Measurements from ENCODE around the gene VWA8. TPM values are rescaled to one million over a fixed set of nuclear protein-coding genes. Genes with fewer than 3 reads are reported as not detected.

VWA8 gene
- polyA plus RNA-seq, 3 donors: 2.0 to 4.4 (median 3.4) TPM

DNA sequence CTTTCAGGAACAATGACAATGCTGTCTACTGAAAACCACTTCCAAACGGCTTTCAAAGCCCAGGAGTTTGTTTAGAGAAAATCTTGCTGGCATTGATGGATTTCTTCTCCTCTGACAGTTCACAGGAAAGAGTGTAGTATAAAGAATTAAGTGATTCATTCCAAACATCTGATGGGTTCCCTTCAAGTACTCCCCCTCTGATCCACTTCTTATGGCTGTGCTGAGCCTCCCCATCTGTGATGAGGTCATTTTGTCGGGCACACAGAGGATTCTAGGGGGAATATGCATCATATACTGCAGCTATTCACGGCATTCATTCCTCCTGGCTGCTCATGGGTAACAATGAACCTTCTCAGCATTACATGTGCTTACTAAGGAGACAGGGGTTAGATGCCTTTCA is 395.7 kb downstream of the VWA8 start:
- H3K4me1 ChIP-seq (ENCODE audit: control insufficient read depth in 1 of 2, insufficient read depth in 2 of 2, low read length in 2 of 2): no peaks in the 10 kb centered on the region
- H3K27me3 ChIP-seq (ENCODE audit: control insufficient read depth in 2 of 2, insufficient read depth in 2 of 2, low read length in 2 of 2): no peaks in the 10 kb centered on the region
- H3K4me2 ChIP-seq (replicated peaks; ENCODE audit: extremely low read depth, low read length, poor library complexity, severe bottlenecking): no peak overlapping the region
- Mint-ChIP-seq H3K27ac (no peak overlapping the region), H3K36me3 (peaks cover 13% of the 10 kb centered on the region in 2 donors), H3K27me3 (ENCODE audit: low read depth in 3 of 3) (no peaks in the 10 kb centered on the region), H3K4me1 (peaks cover 8% of the 10 kb centered on the region), H3K9me3 (no peaks in the 10 kb centered on the region), H3K4me3 (no peak overlapping the region)
- TF ChIP-seq, protein P1, sequence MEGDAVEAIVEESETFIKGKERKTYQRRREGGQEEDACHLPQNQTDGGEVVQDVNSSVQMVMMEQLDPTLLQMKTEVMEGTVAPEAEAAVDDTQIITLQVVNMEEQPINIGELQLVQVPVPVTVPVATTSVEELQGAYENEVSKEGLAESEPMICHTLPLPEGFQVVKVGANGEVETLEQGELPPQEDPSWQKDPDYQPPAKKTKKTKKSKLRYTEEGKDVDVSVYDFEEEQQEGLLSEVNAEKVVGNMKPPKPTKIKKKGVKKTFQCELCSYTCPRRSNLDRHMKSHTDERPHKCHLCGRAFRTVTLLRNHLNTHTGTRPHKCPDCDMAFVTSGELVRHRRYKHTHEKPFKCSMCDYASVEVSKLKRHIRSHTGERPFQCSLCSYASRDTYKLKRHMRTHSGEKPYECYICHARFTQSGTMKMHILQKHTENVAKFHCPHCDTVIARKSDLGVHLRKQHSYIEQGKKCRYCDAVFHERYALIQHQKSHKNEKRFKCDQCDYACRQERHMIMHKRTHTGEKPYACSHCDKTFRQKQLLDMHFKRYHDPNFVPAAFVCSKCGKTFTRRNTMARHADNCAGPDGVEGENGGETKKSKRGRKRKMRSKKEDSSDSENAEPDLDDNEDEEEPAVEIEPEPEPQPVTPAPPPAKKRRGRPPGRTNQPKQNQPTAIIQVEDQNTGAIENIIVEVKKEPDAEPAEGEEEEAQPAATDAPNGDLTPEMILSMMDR (IDR thresholded peaks at IDR 0.05): no peak
- H3K27ac ChIP-seq (ENCODE audit: low read depth in 1 of 2, low read length in 2 of 2): no peak overlapping the region
- H3K9me3 ChIP-seq (replicated peaks in 1 of 2; ENCODE audit: control insufficient read depth in 1 of 2, insufficient read depth in 1 of 2, low read length in 2 of 2): no peaks in the 10 kb centered on the region
- no peak overlapping the region for H3K4me3 ChIP-seq (replicated peaks in 1 of 3; ENCODE audit: low read depth in 2 of 3, low read length in 3 of 3)
- DNase-seq: no peak
- no peak overlapping the region for H3K9ac ChIP-seq (ENCODE audit: insufficient read depth, low read length, poor library complexity, severe bottlenecking)
- no peaks in the 10 kb centered on the region for H3K79me2 ChIP-seq (ENCODE audit: insufficient read depth, low read length)
- intact Hi-C loops (cut with micrococcal nuclease): no loop called here
- H4K20me1 ChIP-seq (ENCODE audit: insufficient read depth, low read length): no peaks in the 10 kb centered on the region
- WGBS (ENCODE audit: insufficient coverage): no CpG with 5 or more reads among the region's 3 CpGs
- H3K36me3 ChIP-seq (replicated peaks in 1 of 2; ENCODE audit: control insufficient read depth in 1 of 2, insufficient read depth in 2 of 2, low read length in 2 of 2): peaks cover 0 to 2% of the 10 kb centered on the region in 2 donors
- H2AFZ ChIP-seq (ENCODE audit: insufficient read depth, low read depth, low read length, poor library complexity, severe bottlenecking): no peak overlapping the region

DNA sequence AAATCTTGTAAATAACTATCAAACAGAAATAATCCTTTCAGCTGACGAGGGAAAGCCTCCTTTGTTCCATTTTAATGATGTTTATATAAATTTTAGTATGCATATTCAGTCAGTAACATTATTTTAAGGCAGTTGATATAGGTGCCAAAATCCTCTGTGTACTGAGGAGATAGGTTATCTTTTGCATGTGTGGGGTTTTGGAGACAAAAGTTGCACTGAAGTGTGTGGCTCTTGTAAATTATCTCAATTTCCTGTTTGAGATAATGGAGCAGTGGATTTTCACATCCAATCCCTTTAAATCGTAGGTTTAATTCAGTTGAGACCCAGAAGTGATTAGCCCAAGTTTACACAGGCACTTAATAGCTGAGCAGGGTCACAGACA is 396.9 kb downstream of the VWA8 start:
- H3K9me3 Mint-ChIP-seq: no peaks in the 10 kb centered on the region
- peaks cover 8% of the 10 kb centered on the region for H3K4me1 Mint-ChIP-seq
- no peak for DNase-seq
- Histone ChIP-seq H3K9me3 (replicated peaks in 1 of 2; ENCODE audit: control insufficient read depth in 1 of 2, insufficient read depth in 1 of 2, low read length in 2 of 2) (no peaks in the 10 kb centered on the region), H3K4me3 (replicated peaks in 1 of 3; ENCODE audit: low read depth in 2 of 3, low read length in 3 of 3) (no peak overlapping the region), H3K4me1 (ENCODE audit: control insufficient read depth in 1 of 2, insufficient read depth in 2 of 2, low read length in 2 of 2) (no peaks in the 10 kb centered on the region), H3K27ac (ENCODE audit: low read depth in 1 of 2, low read length in 2 of 2) (no peak overlapping the region), H3K27me3 (ENCODE audit: control insufficient read depth in 2 of 2, insufficient read depth in 2 of 2, low read length in 2 of 2) (no peaks in the 10 kb centered on the region), H3K9ac (ENCODE audit: insufficient read depth, low read length, poor library complexity, severe bottlenecking) (no peak overlapping the region), H3K79me2 (ENCODE audit: insufficient read depth, low read length) (no peaks in the 10 kb centered on the region), H4K20me1 (ENCODE audit: insufficient read depth, low read length) (no peaks in the 10 kb centered on the region), H2AFZ (ENCODE audit: insufficient read depth, low read depth, low read length, poor library complexity, severe bottlenecking) (no peak overlapping the region), H3K4me2 (replicated peaks; ENCODE audit: extremely low read depth, low read length, poor library complexity, severe bottlenecking) (no peak overlapping the region), H3K36me3 (replicated peaks in 1 of 2; ENCODE audit: control insufficient read depth in 1 of 2, insufficient read depth in 2 of 2, low read length in 2 of 2) (peaks cover 0 to 2% of the 10 kb centered on the region in 2 donors)
- no peak overlapping the region for H3K4me3 Mint-ChIP-seq
- WGBS (ENCODE audit: insufficient coverage): no CpG with 5 or more reads among the region's 2 CpGs
- H3K27me3 Mint-ChIP-seq (ENCODE audit: low read depth in 3 of 3): no peaks in the 10 kb centered on the region
- TF ChIP-seq, protein P1 (IDR thresholded peaks at IDR 0.05): no peak
- intact Hi-C loops (cut with micrococcal nuclease): no loop called here
- peaks cover 9% of the 10 kb centered on the region in 2 donors for H3K36me3 Mint-ChIP-seq
- no peak overlapping the region for H3K27ac Mint-ChIP-seq
